ENCODE data around the gene CDHR4. TPM values are rescaled to one million over a fixed set of nuclear protein-coding genes. Genes with fewer than 3 reads are reported as not detected.

CDHR4 gene
- total and polyA plus RNA-seq, 2 experiments from 2014 or later, result 0.57 TPM

- Histone ChIP-seq H3K27me3 (peaks cover 9% of the 10 kb centered on the region), H3K79me2 (peaks cover 7% of the 10 kb centered on the region), H3K9me3 (ENCODE audit: low read depth) (no peaks in the 10 kb centered on the region), H4K20me1 (ENCODE audit: insufficient read depth, poor library complexity, severe bottlenecking) (no peaks in the 10 kb centered on the region), H2AFZ (no peak overlapping the region), H3K4me1 (ENCODE audit: insufficient read depth) (peaks cover 33% of the 10 kb centered on the region), H3K4me2 (peak overlapping the region; percentile 75), H3K27ac (peak overlapping the region; percentile 99), H3K4me3 (no peak overlapping the region), H3K36me3 (replicated peaks; ENCODE audit: insufficient read depth, low read depth) (no peaks in the 10 kb centered on the region), H3K9me2 (replicated peaks; ENCODE audit: insufficient read depth) (no peaks in the 10 kb centered on the region)
- TF ChIP-seq EZH2phosphoT487 (IDR thresholded peaks at IDR 0.05; ENCODE audit: low read depth, severe bottlenecking, unreplicated experiment), result no peak
- no peak for TF ChIP-seq EZH2 (IDR thresholded peaks at IDR 0.05; ENCODE audit: borderline replicate concordance)
- TF ChIP-seq CTCF (IDR thresholded peaks at IDR 0.05; ENCODE audit: poor library complexity), result no peak
- WGBS (ENCODE audit: low lambda C conversion rate, missing lambda C conversion rate), result 76% methylated on average over 13 of the region's 13 CpGs
- peak; percentile 38 for DNase-seq (ENCODE audit: low spot score)
These were observed 7.9 kb upstream of the CDHR4 start for GRCh38 chr3:49807431-49808114.

- H4K20me1 ChIP-seq (ENCODE audit: insufficient read depth, poor library complexity, severe bottlenecking), result no peaks in the 10 kb centered on the region
- WGBS (ENCODE audit: low lambda C conversion rate, missing lambda C conversion rate), result 92% methylated on average over 2 of the region's 2 CpGs
- H3K36me3 ChIP-seq (replicated peaks; ENCODE audit: insufficient read depth, low read depth), result no peaks in the 10 kb centered on the region
- no peak overlapping the region for H3K4me3 ChIP-seq
- no peaks in the 10 kb centered on the region for H3K9me2 ChIP-seq (replicated peaks; ENCODE audit: insufficient read depth)
- peak overlapping the region; percentile 75 for H3K4me2 ChIP-seq
- H3K27ac ChIP-seq, result peak overlapping the region; percentile 99
- peaks cover 33% of the 10 kb centered on the region for H3K4me1 ChIP-seq (ENCODE audit: insufficient read depth)
- no peak for TF ChIP-seq EZH2 (IDR thresholded peaks at IDR 0.05; ENCODE audit: borderline replicate concordance)
- no peak for TF ChIP-seq EZH2phosphoT487 (IDR thresholded peaks at IDR 0.05; ENCODE audit: low read depth, severe bottlenecking, unreplicated experiment)
- no peak for TF ChIP-seq CTCF (IDR thresholded peaks at IDR 0.05; ENCODE audit: poor library complexity)
- no peak for DNase-seq (ENCODE audit: low spot score)
- no peaks in the 10 kb centered on the region for H3K9me3 ChIP-seq (ENCODE audit: low read depth)
- H3K79me2 ChIP-seq, result peaks cover 7% of the 10 kb centered on the region
- H3K27me3 ChIP-seq, result peaks cover 9% of the 10 kb centered on the region
- H2AFZ ChIP-seq, result no peak overlapping the region
These were observed 7.2 kb upstream of the CDHR4 start for GRCh38 chr3:49806850-49807249.

GRCh38 chr3:49805897-49806701 is 6.4 kb upstream of the CDHR4 start:
- no peak overlapping the region for H3K4me3 ChIP-seq
- H2AFZ ChIP-seq, result no peak overlapping the region
- no peak for TF ChIP-seq CTCF (IDR thresholded peaks at IDR 0.05; ENCODE audit: poor library complexity)
- H3K9me2 ChIP-seq (replicated peaks; ENCODE audit: insufficient read depth), result no peaks in the 10 kb centered on the region
- peaks cover 13% of the 10 kb centered on the region for H3K27me3 ChIP-seq
- H3K9me3 ChIP-seq (ENCODE audit: low read depth), result no peaks in the 10 kb centered on the region
- peaks cover 33% of the 10 kb centered on the region for H3K4me1 ChIP-seq (ENCODE audit: insufficient read depth)
- WGBS (ENCODE audit: low lambda C conversion rate, missing lambda C conversion rate), result 39% methylated on average over 11 of the region's 11 CpGs
- peak overlapping the region; percentile 75 for H3K4me2 ChIP-seq
- no peaks in the 10 kb centered on the region for H3K36me3 ChIP-seq (replicated peaks; ENCODE audit: insufficient read depth, low read depth)
- H3K27ac ChIP-seq, result peak overlapping the region; percentile 99
- peaks cover 7% of the 10 kb centered on the region for H3K79me2 ChIP-seq
- no peaks in the 10 kb centered on the region for H4K20me1 ChIP-seq (ENCODE audit: insufficient read depth, poor library complexity, severe bottlenecking)
- peak; percentile 82 for DNase-seq (ENCODE audit: low spot score)
